Endothelial cell of umbilical vein (primary cell): Measurements from ENCODE around the gene ACAD9.
A peak's percentile ranks its signal among the peaks of the same experiment; 100 is the strongest.

Source experiments
- EZH2 ChIP-seq: IDR thresholded peaks from 2 replicates; pipeline ENCODE4 v1.6.1; 2012; ENCODE audit warnings: borderline replicate concordance, low read depth, mild to moderate bottlenecking, moderate library complexity, low read length, inconsistent platforms; ENCODE audit not compliant: severe bottlenecking
- FOS ChIP-seq: IDR thresholded peaks from 2 replicates; pipeline ENCODE4 v1.6.1; 2011; ENCODE audit warnings: mild to moderate bottlenecking, low read length, moderate library complexity, borderline replicate concordance; ENCODE audit not compliant: insufficient read depth
- GATA2 ChIP-seq: IDR thresholded peaks from 2 replicates; pipeline ENCODE4 v1.7.0; 2011; ENCODE audit warnings: low read depth, mild to moderate bottlenecking, moderate library complexity, mixed read lengths, low read length; ENCODE audit not compliant: insufficient read length, insufficient read depth
- JUN ChIP-seq: IDR thresholded peaks from 2 replicates; pipeline ENCODE4 v1.6.1; 2011; ENCODE audit warnings: borderline replicate concordance, low read depth; ENCODE audit not compliant: insufficient read length, insufficient read depth
- MYC ChIP-seq: IDR thresholded peaks from one replicate; pipeline ENCODE4 v1.6.1; 2011; ENCODE audit warnings: mild to moderate bottlenecking, low read depth, low read length
- POLR2A ChIP-seq: IDR thresholded peaks from 2 replicates; pipeline ENCODE4 v1.6.1; 2012; ENCODE audit warnings: low read depth, mild to moderate bottlenecking, control low read depth, low read length
- POLR2AphosphoS5 ChIP-seq: IDR thresholded peaks from 2 replicates; pipeline ENCODE4 v1.6.1; 2012; ENCODE audit warnings: low read depth, mild to moderate bottlenecking, control low read depth, low read length, moderate library complexity; ENCODE audit not compliant: insufficient read depth
- TF ChIP-seq, protein P1 (sequence below), 2 donors: IDR thresholded peaks; 1 replicate in 1 of 2; 2 replicates in 1 of 2; pipeline ENCODE4 v1.5.1; 2011; ENCODE audit warnings: low read length in 2 of 2, mild to moderate bottlenecking in 2 of 2, moderate library complexity in 2 of 2, control low read depth in 1 of 2, inconsistent platforms in 1 of 2, low read depth in 1 of 2; ENCODE audit not compliant: insufficient read depth in 1 of 2; ENCODE audit errors: extremely low read depth in 1 of 2
- TF ChIP-seq, protein P2 (sequence below): IDR thresholded peaks from 2 replicates; pipeline ENCODE4 v1.6.1; 2011; ENCODE audit not compliant: insufficient read depth, insufficient read length

DNA sequence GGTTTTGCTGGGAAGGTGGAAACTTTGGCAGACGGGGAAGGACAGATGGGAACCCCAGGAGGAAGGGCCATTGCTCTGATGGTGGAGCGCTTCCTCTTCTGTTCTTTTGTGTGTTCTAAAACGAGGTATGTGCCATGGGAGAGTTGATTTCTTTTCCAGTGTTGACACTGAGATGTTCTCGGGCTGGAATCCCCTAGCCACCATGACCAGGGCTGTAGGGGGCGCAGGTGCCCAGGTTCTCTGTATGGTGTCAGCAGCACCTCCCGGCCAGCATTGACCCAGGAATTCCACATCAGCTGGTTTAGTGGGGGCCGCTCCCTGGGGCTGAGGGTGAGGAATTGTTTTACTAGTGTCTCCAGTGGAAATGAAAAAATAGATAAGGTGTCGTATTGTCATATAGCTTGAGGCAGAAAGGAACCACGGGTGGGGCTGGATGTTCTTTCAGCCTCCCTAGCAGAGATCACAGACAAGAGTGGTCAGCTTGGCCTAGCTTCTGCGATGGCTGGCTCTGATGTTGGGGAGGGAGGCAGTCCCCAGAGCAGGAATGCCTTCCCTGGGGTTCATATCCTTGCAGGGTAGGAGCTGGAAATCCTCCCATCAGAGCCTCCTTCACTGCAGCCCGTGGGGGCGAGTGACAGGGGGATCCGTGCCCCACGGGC lies 34.2 kb upstream of the ACAD9 start:
- TF ChIP-seq MYC (no peak), GATA2 (no peak), EZH2 (no peak), POLR2AphosphoS5 (no peak), POLR2A (no peak), JUN (no peak), FOS (no peak)
- TF ChIP-seq, protein P1, sequence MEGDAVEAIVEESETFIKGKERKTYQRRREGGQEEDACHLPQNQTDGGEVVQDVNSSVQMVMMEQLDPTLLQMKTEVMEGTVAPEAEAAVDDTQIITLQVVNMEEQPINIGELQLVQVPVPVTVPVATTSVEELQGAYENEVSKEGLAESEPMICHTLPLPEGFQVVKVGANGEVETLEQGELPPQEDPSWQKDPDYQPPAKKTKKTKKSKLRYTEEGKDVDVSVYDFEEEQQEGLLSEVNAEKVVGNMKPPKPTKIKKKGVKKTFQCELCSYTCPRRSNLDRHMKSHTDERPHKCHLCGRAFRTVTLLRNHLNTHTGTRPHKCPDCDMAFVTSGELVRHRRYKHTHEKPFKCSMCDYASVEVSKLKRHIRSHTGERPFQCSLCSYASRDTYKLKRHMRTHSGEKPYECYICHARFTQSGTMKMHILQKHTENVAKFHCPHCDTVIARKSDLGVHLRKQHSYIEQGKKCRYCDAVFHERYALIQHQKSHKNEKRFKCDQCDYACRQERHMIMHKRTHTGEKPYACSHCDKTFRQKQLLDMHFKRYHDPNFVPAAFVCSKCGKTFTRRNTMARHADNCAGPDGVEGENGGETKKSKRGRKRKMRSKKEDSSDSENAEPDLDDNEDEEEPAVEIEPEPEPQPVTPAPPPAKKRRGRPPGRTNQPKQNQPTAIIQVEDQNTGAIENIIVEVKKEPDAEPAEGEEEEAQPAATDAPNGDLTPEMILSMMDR (IDR thresholded peaks at IDR 0.05; ENCODE audit: extremely low read depth in 1 of 2, insufficient read depth in 1 of 2, low read depth in 1 of 2, low read length in 2 of 2) = peak in 1 of 2 donors; percentile 28
- TF ChIP-seq, protein P2, sequence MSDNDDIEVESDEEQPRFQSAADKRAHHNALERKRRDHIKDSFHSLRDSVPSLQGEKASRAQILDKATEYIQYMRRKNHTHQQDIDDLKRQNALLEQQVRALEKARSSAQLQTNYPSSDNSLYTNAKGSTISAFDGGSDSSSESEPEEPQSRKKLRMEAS = no peak
